Erythroblast (primary cell): ENCODE results near the gene UXT.

Experiments used
- GATA1 ChIP-seq: IDR thresholded peaks from 2 replicates; pipeline ENCODE4 v1.6.1; 2011; ENCODE audit warnings: low read depth, mild to moderate bottlenecking, control low read depth, low read length, moderate library complexity
- POLR2A ChIP-seq: IDR thresholded peaks from 2 replicates; pipeline ENCODE4 v1.6.1; 2011; ENCODE audit warnings: mild to moderate bottlenecking, low read length

- TF ChIP-seq POLR2A (no peak), GATA1 (no peak)
Observed at GRCh38 chrX:47646636-47647035, 12.3 kb downstream of the UXT start.
